H1 (cell line): ENCODE data around the gene VPS13D. TPM values are rescaled to one million over a fixed set of nuclear protein-coding genes. Genes with fewer than 3 reads are reported as not detected.
A peak's percentile ranks its signal among the peaks of the same experiment; 100 is the strongest.

Experiments used
- CTCF ChIA-PET: fragments of 300-600 bp; sonication (Branson Sonifier 250); formaldehyde crosslinking; loops from one replicate; lab custom pipeline; 2021; ENCODE audit not compliant: partially characterized antibody; lab: Charles Lee
- POLR2A ChIA-PET: fragments of 300-600 bp; sonication (Branson Sonifier 250); formaldehyde crosslinking; loops from one replicate; lab custom pipeline; 2021; ENCODE audit warnings: inconsistent platforms; ENCODE audit not compliant: partially characterized antibody; lab: Charles Lee
- DNase-seq, 2 experiments: peaks; one replicate each; pipeline versions ENCODE4 v3.0.0 to v3.0.0-alpha.2; 2010 to 2022; ENCODE audit warnings: low spot score in 2 of 2, low read depth in 1 of 2, mixed read lengths in 1 of 2
- FAIRE-seq: peaks from 2 replicates; lab custom pipeline; 2011; peaks lifted over from hg19 to GRCh38; lab: Jason Lieb, UNC
- H2AFZ ChIP-seq: 2 replicates; pipeline ENCODE4 v1.8.1; 2012; ENCODE audit warnings: low read length, inconsistent platforms
- H2AK5ac ChIP-seq: 2 replicates; pipeline ENCODE4 v1.6.1; 2013; ENCODE audit warnings: low read depth, low read length
- H2BK120ac ChIP-seq: replicated peaks from 2 replicates; pipeline ENCODE3; 2013; ENCODE audit warnings: low read depth, low read length, inconsistent platforms
- H2BK12ac ChIP-seq: 2 replicates; pipeline ENCODE4 v1.6.1; 2013; ENCODE audit warnings: low read depth, low read length
- H2BK15ac ChIP-seq: 2 replicates; pipeline ENCODE4 v1.6.1; 2013; ENCODE audit warnings: low read length
- H2BK20ac ChIP-seq: 2 replicates; pipeline ENCODE4 v1.6.1; 2013; ENCODE audit warnings: low read length
- H2BK5ac ChIP-seq: 2 replicates; pipeline ENCODE4 v1.6.1; 2013; ENCODE audit warnings: low read depth, low read length
- H3K14ac ChIP-seq: 2 replicates; pipeline ENCODE4 v1.6.1; 2013; ENCODE audit warnings: inconsistent platforms; ENCODE audit not compliant: insufficient read length
- H3K18ac ChIP-seq: 2 replicates; pipeline ENCODE4 v1.6.1; 2013; ENCODE audit warnings: low read length; ENCODE audit errors: extremely low read depth
- H3K23ac ChIP-seq: 2 replicates; pipeline ENCODE4 v1.6.1; 2013; ENCODE audit warnings: inconsistent platforms; ENCODE audit not compliant: insufficient read length
- H3K23me2 ChIP-seq: 2 replicates; pipeline ENCODE4 v1.6.1; 2013; ENCODE audit warnings: low read depth, low read length
- H3K27ac ChIP-seq: 2 replicates; pipeline ENCODE4 v1.6.1; 2011; ENCODE audit warnings: low read depth, low read length, inconsistent platforms
- H3K27me3 ChIP-seq, 4 experiments: replicated peaks in 1 of 4; 1 replicate in 1 of 4; 2 replicates in 3 of 4; pipeline versions ENCODE4 v1.6.1 to v1.8.1; 2011 to 2013; ENCODE audit warnings: low read length in 3 of 4, mild to moderate bottlenecking in 3 of 4, inconsistent platforms in 2 of 4, mixed read lengths in 2 of 4, moderate library complexity in 1 of 4; ENCODE audit not compliant: control insufficient read depth in 3 of 4, insufficient read depth in 3 of 4; ENCODE audit errors: extremely low read depth in 1 of 4
- H3K36me3 ChIP-seq, 4 experiments: 2 replicates each; pipeline versions ENCODE4 v1.6.1 to v1.8.1; 2011 to 2013; ENCODE audit warnings: mild to moderate bottlenecking in 4 of 4, low read length in 3 of 4, moderate library complexity in 2 of 4, control low read depth in 1 of 4, inconsistent platforms in 1 of 4; ENCODE audit not compliant: insufficient read depth in 4 of 4, control insufficient read depth in 2 of 4
- H3K4ac ChIP-seq: replicated peaks from 2 replicates; pipeline ENCODE3; 2013; ENCODE audit warnings: low read length, low read depth, mixed read lengths, inconsistent platforms; ENCODE audit not compliant: insufficient read length
- H3K4me1 ChIP-seq, 4 experiments: replicated peaks in 1 of 4; 1 replicate in 1 of 4; 2 replicates in 3 of 4; pipeline versions ENCODE4 v1.6.1 to v1.8.1; 2011 to 2013; ENCODE audit warnings: low read length in 3 of 4, inconsistent platforms in 2 of 4, mixed read lengths in 1 of 4; ENCODE audit not compliant: insufficient read depth in 4 of 4, control insufficient read depth in 3 of 4
- H3K4me2 ChIP-seq, 2 experiments: 2 replicates each; pipeline versions ENCODE4 v1.6.1 to v1.8.1; 2011 to 2013; ENCODE audit warnings: low read depth in 2 of 2, low read length in 2 of 2, control low read depth in 1 of 2, inconsistent platforms in 1 of 2, mild to moderate bottlenecking in 1 of 2; ENCODE audit not compliant: insufficient read depth in 1 of 2
- H3K4me3 ChIP-seq, 4 experiments: fragments of 200-600, 300-600 bp in 1 of 4; sonication (generic), shearing (Covaris generic), sonication (Bioruptor Twin) in 1 of 4; 2 replicates each; pipeline versions ENCODE4 v1.5.1 to v1.8.1; 2011 to 2016; ENCODE audit warnings: low read length in 4 of 4, low read depth in 3 of 4, control low read depth in 2 of 4, inconsistent platforms in 2 of 4, mild to moderate bottlenecking in 2 of 4, mixed read lengths in 1 of 4, moderate library complexity in 1 of 4; ENCODE audit not compliant: insufficient read depth in 2 of 4; ENCODE audit errors: extremely low read depth in 1 of 4
- H3K56ac ChIP-seq: replicated peaks from 2 replicates; pipeline ENCODE3; 2013; ENCODE audit warnings: low read depth, mild to moderate bottlenecking, mixed read lengths, low read length, inconsistent platforms; ENCODE audit not compliant: insufficient read length
- H3K79me1 ChIP-seq: 2 replicates; pipeline ENCODE4 v1.6.1; 2013; ENCODE audit warnings: low read depth, low read length, control low read depth
- H3K79me2 ChIP-seq, 2 experiments: 2 replicates each; pipeline versions ENCODE4 v1.6.1 to v1.8.1; 2012 to 2013; ENCODE audit warnings: low read length in 2 of 2, mild to moderate bottlenecking in 2 of 2, inconsistent platforms in 1 of 2; ENCODE audit not compliant: insufficient read depth in 2 of 2, control insufficient read depth in 1 of 2
- H3K9ac ChIP-seq, 4 experiments: replicated peaks in 1 of 4; 1 replicate in 1 of 4; 2 replicates in 3 of 4; pipeline versions ENCODE4 v1.6.1 to v1.8.1; 2011 to 2013; ENCODE audit warnings: low read depth in 3 of 4, low read length in 3 of 4, control low read depth in 2 of 4, mild to moderate bottlenecking in 2 of 4, moderate library complexity in 2 of 4, inconsistent platforms in 1 of 4; ENCODE audit errors: extremely low read depth in 1 of 4
- H3K9me3 ChIP-seq, 2 experiments: 2 replicates each; pipeline versions ENCODE4 v1.6.1 to v1.8.1; 2012 to 2013; ENCODE audit warnings: mild to moderate bottlenecking in 2 of 2, moderate library complexity in 2 of 2, control low read depth in 1 of 2, inconsistent platforms in 1 of 2, low read depth in 1 of 2, low read length in 1 of 2, mixed read lengths in 1 of 2; ENCODE audit not compliant: insufficient read depth in 2 of 2
- H4K20me1 ChIP-seq, 2 experiments: replicated peaks in 1 of 2; 2 replicates each; pipeline versions ENCODE3 to v1.8.1; 2011 to 2013; ENCODE audit warnings: inconsistent platforms in 2 of 2, low read length in 2 of 2, mild to moderate bottlenecking in 1 of 2; ENCODE audit not compliant: insufficient read depth in 2 of 2, control insufficient read depth in 1 of 2
- H4K5ac ChIP-seq: 2 replicates; pipeline ENCODE4 v1.6.1; 2013; ENCODE audit warnings: low read length, low read depth, mixed read lengths, inconsistent platforms; ENCODE audit not compliant: insufficient read length
- H4K8ac ChIP-seq: 2 replicates; pipeline ENCODE4 v1.8.0; 2013; ENCODE audit warnings: mild to moderate bottlenecking, moderate library complexity, low read length, inconsistent platforms; ENCODE audit not compliant: insufficient read depth; ENCODE audit errors: extremely low read depth
- H4K91ac ChIP-seq: replicated peaks from 2 replicates; pipeline ENCODE3; 2013; ENCODE audit warnings: low read length, mixed read lengths, inconsistent platforms; ENCODE audit not compliant: insufficient read length
- CBX8 ChIP-seq: fragments of 300-800, 300-1000 bp; sonication (generic); IDR thresholded peaks from 2 replicates; pipeline ENCODE4 v1.7.1; 2016; ENCODE audit warnings: low read depth, low read length, borderline replicate concordance
- CEBPB ChIP-seq: IDR thresholded peaks from 2 replicates; pipeline ENCODE4 v1.6.1; 2012; ENCODE audit warnings: low read depth, low read length
- CTBP2 ChIP-seq: IDR thresholded peaks from 2 replicates; pipeline ENCODE4 v1.7.0; 2011; ENCODE audit warnings: borderline replicate concordance, mild to moderate bottlenecking, moderate library complexity, mixed read lengths, low read length; ENCODE audit not compliant: insufficient read depth, insufficient read length
- EGR1 ChIP-seq: IDR thresholded peaks from 2 replicates; pipeline ENCODE4 v1.6.1; 2011; ENCODE audit warnings: low read depth, low read length, borderline replicate concordance
- NANOG ChIP-seq: IDR thresholded peaks from 2 replicates; pipeline ENCODE4 v1.6.1; 2011; ENCODE audit warnings: low read length, low read depth, mild to moderate bottlenecking, inconsistent platforms; ENCODE audit not compliant: insufficient read depth, poor library complexity, severe bottlenecking
- NRF1 ChIP-seq: IDR thresholded peaks from 2 replicates; pipeline ENCODE4 v1.6.1; 2011; ENCODE audit warnings: mild to moderate bottlenecking, low read depth, low read length, improper control_type of control experiment
- POU5F1 ChIP-seq: IDR thresholded peaks from 2 replicates; pipeline ENCODE4 v1.6.1; 2011; ENCODE audit warnings: low read depth, mild to moderate bottlenecking, low read length, moderate library complexity
- RNF2 ChIP-seq: fragments of 200-900, 300-1000 bp; sonication (generic); IDR thresholded peaks from 2 replicates; pipeline ENCODE4 v1.7.1; 2016; ENCODE audit warnings: borderline replicate concordance, low read depth, mild to moderate bottlenecking, antibody characterized with exemption, low read length; ENCODE audit not compliant: poor library complexity, severe bottlenecking; ENCODE audit errors: missing control alignments
- SIN3A ChIP-seq, 2 experiments: IDR thresholded peaks in 1 of 2; conservative IDR thresholded peaks in 1 of 2; 2 replicates each; pipeline ENCODE4 v1.6.1; 2011 to 2012; ENCODE audit warnings: low read length in 2 of 2, improper control_type of control experiment in 1 of 2, low read depth in 1 of 2, mild to moderate bottlenecking in 1 of 2
- SP2 ChIP-seq: IDR thresholded peaks from 2 replicates; pipeline ENCODE4 v1.6.1; 2012; ENCODE audit warnings: mild to moderate bottlenecking, low read length, inconsistent platforms
- SP4 ChIP-seq: IDR thresholded peaks from 2 replicates; pipeline ENCODE4 v1.6.1; 2012; ENCODE audit warnings: low read length, inconsistent platforms
- SRF ChIP-seq: IDR thresholded peaks from 2 replicates; pipeline ENCODE4 v1.6.1; 2011; ENCODE audit warnings: mild to moderate bottlenecking, low read depth, low read length, moderate library complexity
- WGBS, 2 experiments: shearing (Covaris generic) in 1 of 2; methylation state at CpG; one replicate each; pipeline versions ENCODE4 v1.1.6 to v1.1.7; 2013 to 2015; ENCODE audit warnings: low lambda C conversion rate in 2 of 2, mixed read lengths in 2 of 2, inconsistent platforms in 1 of 2, low coverage in 1 of 2, missing lambda C conversion rate in 1 of 2; ENCODE audit not compliant: insufficient replicate concordance in 2 of 2, insufficient coverage in 1 of 2, insufficient read length in 1 of 2; ENCODE audit errors: extremely low coverage in 1 of 2, missing lambda C conversion rate in 1 of 2; 5-methylcytosine and 5-hydroxymethylcytosine counted together
- polyA plus RNA-seq, 7 experiments: library from polyadenylated mRNA; depleted of rRNA in 3 of 7; stranded (reverse) in 5 of 7; unstranded in 2 of 7; fragments of >200 nt in 5 of 7; fragments of 200-250 nt in 2 of 7; gene quantifications; 1 replicate in 5 of 7; 2 replicates in 1 of 7; 4 replicates in 1 of 7; pipeline versions ENCODE4 v1.2.1 to v1.2.3, GENCODE V29; 2011 to 2013; ENCODE audit warnings: missing spikeins in 2 of 7, mixed read lengths in 2 of 7
- total RNA-seq: library from RNA; stranded (reverse); fragmentation: NEBNext Ultra II Directional; extraction: Animal tissue kit (Norgen Biotek cat#: 25700); gene quantifications from 2 replicates; pipeline ENCODE4 v1.2.1, GENCODE V29; 2021
- TF ChIP-seq, protein P1 (sequence below): IDR thresholded peaks from 2 replicates; pipeline ENCODE4 v1.6.1; 2012; ENCODE audit warnings: inconsistent platforms

Gene VPS13D
- total and polyA plus RNA-seq, 2 of the 8 experiments (the other 6 are each of a cell fraction or from before 2014, with no cell fraction given): 10.9 to 31.2 TPM

GRCh38 chr1:12204140-12204539 lies 25.7 kb upstream of the VPS13D start:
- peak overlapping the region; percentile 97 for H3K4ac ChIP-seq
- no peak overlapping the region for H3K4me3 ChIP-seq
- H4K20me1 ChIP-seq: no peaks in the 10 kb centered on the region
- no peak overlapping the region for H2BK20ac ChIP-seq
- no peak overlapping the region; the same call in 1 of the 2 replicates for H3K18ac ChIP-seq
- H3K9ac ChIP-seq: no peak overlapping the region
- H2BK12ac ChIP-seq: peak overlapping the region; percentile 60; the same call in 1 of the 2 replicates
- no peaks in the 10 kb centered on the region for H3K79me1 ChIP-seq
- no peaks in the 10 kb centered on the region for H3K27me3 ChIP-seq
- H3K27ac ChIP-seq: no peak overlapping the region
- H3K23me2 ChIP-seq: no peaks in the 10 kb centered on the region; the same call in 1 of the 2 replicates
- peak overlapping the region in 1 of 2 experiments; percentile 27; a peak in 1 of 4 replicates for H3K4me2 ChIP-seq
- POLR2A ChIA-PET: no interaction called here
- no peak overlapping the region for H3K56ac ChIP-seq
- H3K4me1 ChIP-seq: peaks cover 3 to 9% (median 6%) of the 10 kb centered on the region in 4 experiments
- H4K5ac ChIP-seq: peak overlapping the region; percentile 29
- peak overlapping the region; percentile 85 for H4K91ac ChIP-seq
- H2BK5ac ChIP-seq: peak overlapping the region; percentile 60; the same call in 1 of the 2 replicates
- no peak for FAIRE-seq
- no peaks in the 10 kb centered on the region for H3K36me3 ChIP-seq
- H3K23ac ChIP-seq: no peak overlapping the region
- H3K14ac ChIP-seq: no peak overlapping the region
- no peak overlapping the region; the same call in 1 of the 2 replicates for H4K8ac ChIP-seq
- 70% methylated on average over 7 of the region's 7 CpGs; no CpG with 5 or more reads in 1 of the 2 experiments for WGBS, 2 experiments
- H2AFZ ChIP-seq: no peak overlapping the region; the same call in 1 of the 2 replicates
- no peaks in the 10 kb centered on the region for H3K9me3 ChIP-seq
- H2BK15ac ChIP-seq: 0 out of 2 replicates have a peak overlapping the region, but pooled peaks have one; percentile 16
- no peaks in the 10 kb centered on the region for H3K79me2 ChIP-seq
- DNase-seq: no peak
- no peak overlapping the region for H2BK120ac ChIP-seq
- H2AK5ac ChIP-seq: no peak overlapping the region; the same call in 1 of the 2 replicates
- CTCF ChIA-PET: interaction anchor here (1.1 to 17.0 kb wide), 3 partner anchors 11 to 82 kb away, joined by 3 to 503 read pairs (median 165); no protein-coding TSS in a partner anchor
- no peak for TF ChIP-seq CEBPB
- TF ChIP-seq CBX8: no peak
- TF ChIP-seq SRF: no peak
- TF ChIP-seq RNF2: no peak
- no peak for TF ChIP-seq NANOG
- TF ChIP-seq, protein P1, sequence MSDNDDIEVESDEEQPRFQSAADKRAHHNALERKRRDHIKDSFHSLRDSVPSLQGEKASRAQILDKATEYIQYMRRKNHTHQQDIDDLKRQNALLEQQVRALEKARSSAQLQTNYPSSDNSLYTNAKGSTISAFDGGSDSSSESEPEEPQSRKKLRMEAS: 0 out of 2 replicates have a peak, but pooled peaks have one; percentile 28
- no peak for TF ChIP-seq NRF1
- TF ChIP-seq SP4: no peak
- no peak for TF ChIP-seq EGR1
- no peak for TF ChIP-seq POU5F1
- TF ChIP-seq SP2: no peak
- TF ChIP-seq SIN3A (conservative IDR thresholded peaks at IDR 0.05 in 1 of 2, IDR thresholded peaks at IDR 0.05 in 1 of 2; ENCODE audit: low read depth in 1 of 2, low read length in 2 of 2): 0 out of 4 replicates have a peak, but pooled peaks of 1 of the 2 experiments have one; percentile 9
- TF ChIP-seq CTBP2: no peak
